Endodermal cell (in vitro differentiated cells): ENCODE data around the gene GCLC. TPM values are rescaled to one million over a fixed set of nuclear protein-coding genes. Genes with fewer than 3 reads are reported as not detected.

Source experiments
- DNase-seq: peaks from one replicate; pipeline ENCODE4 v3.0.0-alpha.2; 2017
- H3K27ac ChIP-seq: 2 replicates; pipeline ENCODE4 v1.5.1; 2013; ENCODE audit warnings: mild to moderate bottlenecking, low read depth, low read length, moderate library complexity
- H3K27me3 ChIP-seq: 2 replicates; pipeline ENCODE4 v1.6.1; 2013; ENCODE audit warnings: mild to moderate bottlenecking, low read length, moderate library complexity; ENCODE audit not compliant: insufficient read depth, control insufficient read depth, poor library complexity, severe bottlenecking
- H3K36me3 ChIP-seq: 2 replicates; pipeline ENCODE4 v1.7.0; 2013; ENCODE audit warnings: mild to moderate bottlenecking, low read length, moderate library complexity; ENCODE audit not compliant: control insufficient read depth, insufficient read depth
- H3K4me1 ChIP-seq: one replicate; pipeline ENCODE4 v1.7.0; 2013; ENCODE audit warnings: low read length; ENCODE audit not compliant: control insufficient read depth, insufficient read depth
- H3K4me3 ChIP-seq: 2 replicates; pipeline ENCODE4 v1.5.1; 2013; ENCODE audit warnings: mild to moderate bottlenecking, low read length, moderate library complexity
- H3K9ac ChIP-seq: 2 replicates; pipeline ENCODE4 v1.6.1; 2013; ENCODE audit warnings: mild to moderate bottlenecking, low read length, moderate library complexity; ENCODE audit not compliant: poor library complexity, severe bottlenecking; ENCODE audit errors: extremely low read depth
- H3K9me3 ChIP-seq: 2 replicates; pipeline ENCODE4 v1.6.1; 2013; ENCODE audit warnings: mild to moderate bottlenecking, low read length, moderate library complexity; ENCODE audit not compliant: control insufficient read depth
- H3K27ac Mint-ChIP-seq: 2 replicates; pipeline ENCODE4 v1.8.0; 2020; ENCODE audit warnings: mixed read lengths
- H3K27me3 Mint-ChIP-seq: 2 replicates; pipeline ENCODE4 v1.8.0; 2021; ENCODE audit warnings: mild to moderate bottlenecking, mixed read lengths; ENCODE audit not compliant: insufficient read depth
- H3K36me3 Mint-ChIP-seq: 2 replicates; pipeline ENCODE4 v1.8.0; 2020; ENCODE audit warnings: low read depth, mixed read lengths
- H3K4me1 Mint-ChIP-seq: 2 replicates; pipeline ENCODE4 v1.8.0; 2020; ENCODE audit warnings: mixed read lengths
- H3K4me3 Mint-ChIP-seq: 2 replicates; pipeline ENCODE4 v1.8.0; 2020; ENCODE audit warnings: mild to moderate bottlenecking, moderate library complexity, mixed read lengths
- H3K9me3 Mint-ChIP-seq: 2 replicates; pipeline ENCODE4 v1.8.0; 2020; ENCODE audit warnings: mild to moderate bottlenecking, mixed read lengths
- CTCF ChIP-seq: fragments of 200-600 bp; sonication (generic); conservative IDR thresholded peaks from 2 replicates; pipeline ENCODE4 v1.5.0; 2021; ENCODE audit warnings: antibody characterized with exemption, mild to moderate bottlenecking
- WGBS, 2 experiments: methylation state at CpG; one replicate each; pipeline versions ENCODE4 v1.1.5 to v1.1.7; 2013; ENCODE audit warnings: missing lambda C conversion rate in 2 of 2, mixed read lengths in 1 of 2; ENCODE audit not compliant: insufficient coverage in 1 of 2, insufficient read length in 1 of 2; 5-methylcytosine and 5-hydroxymethylcytosine counted together
- total RNA-seq, 2 donors: library from RNA; stranded (reverse); fragmentation: NEBNext Ultra II Directional in 1 of 2; extraction: Animal tissue kit (Norgen Biotek cat#: 25700) in 1 of 2; gene quantifications; 2 replicates in 1 of 2; 3 replicates in 1 of 2; pipeline ENCODE4 v1.2.1, GENCODE V29; 2021

The GCLC gene
- total RNA-seq, 2 donors from 2014 or later, result 44.7 to 57.7 TPM

DNA sequence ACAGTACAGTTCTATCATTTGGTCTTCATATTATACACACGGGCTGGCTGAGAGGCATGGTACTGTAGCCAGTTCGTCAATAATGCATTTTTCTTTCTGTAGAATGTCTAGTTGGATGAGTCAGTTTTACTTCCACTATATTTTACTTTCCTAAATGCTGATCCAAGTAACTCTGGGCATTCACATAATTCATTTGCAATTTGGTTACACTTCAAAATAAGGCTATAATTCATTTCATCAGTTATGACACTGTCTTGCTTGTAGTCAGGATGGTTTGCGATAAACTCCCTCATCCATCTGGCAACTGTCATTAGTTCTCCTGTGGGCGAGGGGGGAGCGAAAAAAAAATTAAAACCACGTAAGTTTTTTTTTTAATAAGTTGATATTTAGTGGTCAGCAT lies 46.3 kb downstream of the GCLC start:
- H3K27me3 ChIP-seq, result no peaks in the 10 kb centered on the region
- H3K9ac ChIP-seq, result no peak overlapping the region
- no peak for DNase-seq
- no peak overlapping the region for H3K4me3 ChIP-seq
- H3K27ac Mint-ChIP-seq, result no peak overlapping the region
- no peaks in the 10 kb centered on the region for H3K9me3 Mint-ChIP-seq
- H3K4me1 ChIP-seq, result peaks cover 15% of the 10 kb centered on the region
- no peak overlapping the region for H3K4me3 Mint-ChIP-seq
- no peaks in the 10 kb centered on the region for H3K9me3 ChIP-seq
- WGBS, 2 experiments, result 92 to 100% methylated on average over 3 to 6 of the region's 6 CpGs
- H3K27me3 Mint-ChIP-seq, result no peaks in the 10 kb centered on the region
- TF ChIP-seq CTCF, result no peak
- H3K4me1 Mint-ChIP-seq, result peaks cover 44% of the 10 kb centered on the region
- H3K27ac ChIP-seq, result no peak overlapping the region
- peaks cover 52% of the 10 kb centered on the region for H3K36me3 ChIP-seq
- H3K36me3 Mint-ChIP-seq, result peaks cover 49% of the 10 kb centered on the region

DNA sequence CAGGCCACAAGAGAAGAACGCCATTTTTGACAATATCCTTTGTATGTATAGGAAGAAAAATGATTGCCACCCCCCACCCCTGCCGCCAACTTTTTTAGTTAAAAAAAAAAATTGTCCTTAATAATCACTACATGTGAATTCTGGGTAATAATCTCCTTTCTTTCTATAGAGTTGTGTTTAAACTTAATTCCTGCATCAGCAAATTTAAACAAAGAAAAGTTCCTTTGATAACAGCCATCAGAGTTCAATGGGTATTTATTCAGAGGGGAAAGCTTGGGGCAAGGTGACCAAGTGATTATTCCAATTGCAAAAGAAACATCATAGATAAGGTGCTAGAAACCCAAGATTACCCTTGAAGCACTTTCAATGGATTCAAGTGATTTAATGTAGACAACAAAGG lies 47.0 kb downstream of the GCLC start:
- 80% methylated on average over 1 of the region's 2 CpGs; no CpG with 5 or more reads in 1 of the 2 experiments for WGBS, 2 experiments
- DNase-seq, result no peak
- peak overlapping the region; percentile 36 for H3K27ac Mint-ChIP-seq
- no peak for TF ChIP-seq CTCF
- Histone ChIP-seq H3K9me3 (no peaks in the 10 kb centered on the region), H3K9ac (no peak overlapping the region), H3K4me1 (peaks cover 15% of the 10 kb centered on the region), H3K27ac (no peak overlapping the region), H3K4me3 (no peak overlapping the region), H3K27me3 (no peaks in the 10 kb centered on the region), H3K36me3 (peaks cover 45% of the 10 kb centered on the region)
- no peak overlapping the region for H3K4me3 Mint-ChIP-seq
- no peaks in the 10 kb centered on the region for H3K27me3 Mint-ChIP-seq
- H3K4me1 Mint-ChIP-seq, result peaks cover 48% of the 10 kb centered on the region
- H3K36me3 Mint-ChIP-seq, result peaks cover 41% of the 10 kb centered on the region
- H3K9me3 Mint-ChIP-seq, result no peaks in the 10 kb centered on the region

- peaks cover 15% of the 10 kb centered on the region for H3K4me1 ChIP-seq
- H3K4me3 Mint-ChIP-seq, result no peak overlapping the region
- DNase-seq, result no peak
- peaks cover 48% of the 10 kb centered on the region for H3K4me1 Mint-ChIP-seq
- no peak overlapping the region for H3K9ac ChIP-seq
- peaks cover 33% of the 10 kb centered on the region for H3K36me3 Mint-ChIP-seq
- no peaks in the 10 kb centered on the region for H3K27me3 ChIP-seq
- H3K36me3 ChIP-seq, result peaks cover 35% of the 10 kb centered on the region
- no peak overlapping the region for H3K4me3 ChIP-seq
- no peaks in the 10 kb centered on the region for H3K9me3 Mint-ChIP-seq
- 60 to 91% methylated on average over 1 to 4 of the region's 5 CpGs for WGBS, 2 experiments
- TF ChIP-seq CTCF, result no peak
- H3K27ac Mint-ChIP-seq, result peak overlapping the region; percentile 64
- H3K27ac ChIP-seq, result no peak overlapping the region
- no peaks in the 10 kb centered on the region for H3K27me3 Mint-ChIP-seq
- H3K9me3 ChIP-seq, result no peaks in the 10 kb centered on the region
Measured at GRCh38 chr6:53496797-53497375, 48.0 kb downstream of the GCLC start.
